Karpas-422 (cell line): ENCODE data around the gene PTPN5. TPM values are rescaled to one million over a fixed set of nuclear protein-coding genes. Genes with fewer than 3 reads are reported as not detected.

ENCODE experiments used
- DNase-seq: peaks from one replicate; pipeline ENCODE4 v3.0.0-alpha.2; 2015
- H2AFZ ChIP-seq: fragments of 200-600 bp; sonication (generic); 2 replicates; pipeline ENCODE4 v1.6.1; 2014; ENCODE audit warnings: antibody characterized with exemption, low read length, mixed read lengths
- H3K27ac ChIP-seq: fragments of 200-600 bp; sonication (generic); 2 replicates; pipeline ENCODE4 v1.5.1; 2014; ENCODE audit warnings: mild to moderate bottlenecking, low read length, moderate library complexity
- H3K27me3 ChIP-seq: fragments of 200-600 bp; sonication (generic); 2 replicates; pipeline ENCODE4 v1.6.1; 2014; ENCODE audit warnings: low read length, mixed read lengths
- H3K36me3 ChIP-seq: fragments of 200-600 bp; sonication (generic); 2 replicates; pipeline ENCODE4 v1.6.1; 2014; ENCODE audit warnings: low read length, mixed read lengths; ENCODE audit not compliant: insufficient read depth
- H3K4me1 ChIP-seq: fragments of 200-600 bp; sonication (generic); 2 replicates; pipeline ENCODE4 v1.6.1; 2014; ENCODE audit warnings: mild to moderate bottlenecking, low read length, mixed read lengths
- H3K4me2 ChIP-seq: fragments of 200-600 bp; sonication (generic); 2 replicates; pipeline ENCODE4 v1.6.1; 2014; ENCODE audit warnings: low read length, low read depth, mild to moderate bottlenecking; ENCODE audit not compliant: poor library complexity, severe bottlenecking
- H3K4me3 ChIP-seq: fragments of 200-600 bp; sonication (generic); 2 replicates; pipeline ENCODE4 v1.5.1; 2014; ENCODE audit warnings: mild to moderate bottlenecking, antibody characterized with exemption, low read length, mixed read lengths
- H3K79me2 ChIP-seq: fragments of 200-600 bp; sonication (generic); 2 replicates; pipeline ENCODE4 v1.6.1; 2014; ENCODE audit warnings: mild to moderate bottlenecking, low read length, mixed read lengths
- H3K9ac ChIP-seq: fragments of 200-600 bp; sonication (generic); 2 replicates; pipeline ENCODE4 v1.6.0; 2014; ENCODE audit warnings: low read length
- H3K9me2 ChIP-seq: fragments of 200-600 bp; sonication (generic), shearing (Covaris generic); replicated peaks from 2 replicates; pipeline ENCODE4 v1.6.0; 2014; ENCODE audit warnings: mild to moderate bottlenecking, low read length, moderate library complexity; ENCODE audit not compliant: insufficient read depth
- H3K9me3 ChIP-seq: fragments of 300-700, 200-600 bp; sonication (generic); 2 replicates; pipeline ENCODE4 v1.6.1; 2014; ENCODE audit warnings: low read length, mixed read lengths
- H4K20me1 ChIP-seq: fragments of 200-600 bp; sonication (generic); 2 replicates; pipeline ENCODE4 v1.6.1; 2014; ENCODE audit warnings: mild to moderate bottlenecking, antibody characterized with exemption, low read length, low read depth; ENCODE audit not compliant: insufficient read depth
- total RNA-seq: library from RNA; depleted of rRNA; stranded (reverse); fragments of >200 nt; shearing (Covaris generic); gene quantifications from 2 replicates; pipeline ENCODE4 v1.2.3, GENCODE V29; 2014; ENCODE audit warnings: low replicate concordance

Gene PTPN5
- total RNA-seq, 1 experiment from 2014 or later, result not detected

- Histone ChIP-seq H3K9me2 (no peaks in the 10 kb centered on the region), H3K9ac (no peak overlapping the region), H3K4me2 (no peak overlapping the region), H3K9me3 (no peaks in the 10 kb centered on the region), H3K27ac (no peak overlapping the region), H4K20me1 (no peaks in the 10 kb centered on the region), H3K4me3 (no peak overlapping the region), H3K27me3 (no peaks in the 10 kb centered on the region), H3K79me2 (no peaks in the 10 kb centered on the region), H2AFZ (no peak overlapping the region), H3K4me1 (no peaks in the 10 kb centered on the region), H3K36me3 (no peaks in the 10 kb centered on the region)
- no peak for DNase-seq
Observed at GRCh38 chr11:18706330-18707243, 85.0 kb downstream of the PTPN5 start.

DNA sequence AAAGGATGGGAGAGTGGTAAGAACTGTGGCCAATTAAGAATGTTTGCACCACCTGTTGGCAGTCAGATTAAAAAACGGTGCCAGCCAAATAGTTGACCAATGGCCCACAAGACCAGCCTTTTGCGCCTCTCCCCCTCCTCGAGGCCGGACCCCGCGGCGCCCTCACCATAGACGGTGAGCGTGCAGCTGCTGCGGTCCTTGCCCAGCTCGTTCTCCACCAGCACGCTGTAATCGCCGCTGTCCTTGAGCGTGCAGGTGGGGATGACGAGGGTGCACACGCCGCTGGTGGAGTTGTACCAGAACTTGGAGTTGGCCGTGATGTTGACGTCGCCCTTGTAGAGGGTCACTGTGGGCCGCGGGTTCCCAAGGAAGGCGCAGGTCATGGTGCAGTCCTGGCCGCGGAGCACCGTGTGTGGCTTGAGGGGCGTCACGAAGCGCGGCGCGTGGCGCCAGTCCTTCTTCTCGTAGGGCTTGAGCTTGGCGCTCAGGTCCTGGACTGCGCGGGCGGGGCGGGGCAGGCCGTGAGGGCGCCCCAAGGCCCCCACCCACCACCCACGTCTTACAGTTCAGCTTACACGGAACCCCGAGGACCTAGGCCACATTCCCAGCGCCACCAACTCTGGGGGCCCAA, 85.8 kb downstream of the PTPN5 start:
- Histone ChIP-seq H3K4me3 (no peak overlapping the region), H3K4me2 (no peak overlapping the region), H3K4me1 (no peaks in the 10 kb centered on the region), H3K9ac (no peak overlapping the region), H3K27me3 (no peaks in the 10 kb centered on the region), H3K9me3 (no peaks in the 10 kb centered on the region), H3K36me3 (no peaks in the 10 kb centered on the region), H3K79me2 (no peaks in the 10 kb centered on the region), H3K9me2 (no peaks in the 10 kb centered on the region), H3K27ac (no peak overlapping the region), H2AFZ (no peak overlapping the region), H4K20me1 (no peaks in the 10 kb centered on the region)
- no peak for DNase-seq

- Histone ChIP-seq H3K4me2 (no peak overlapping the region), H3K9ac (no peak overlapping the region), H3K27ac (no peak overlapping the region), H2AFZ (no peak overlapping the region), H3K27me3 (no peaks in the 10 kb centered on the region), H3K36me3 (no peaks in the 10 kb centered on the region), H4K20me1 (no peaks in the 10 kb centered on the region), H3K4me3 (no peak overlapping the region), H3K9me2 (no peaks in the 10 kb centered on the region), H3K9me3 (no peaks in the 10 kb centered on the region), H3K79me2 (no peaks in the 10 kb centered on the region), H3K4me1 (peaks cover 2% of the 10 kb centered on the region)
- DNase-seq, result no peak
Observed at GRCh38 chr11:18704698-18705097, 86.9 kb downstream of the PTPN5 start.

DNA sequence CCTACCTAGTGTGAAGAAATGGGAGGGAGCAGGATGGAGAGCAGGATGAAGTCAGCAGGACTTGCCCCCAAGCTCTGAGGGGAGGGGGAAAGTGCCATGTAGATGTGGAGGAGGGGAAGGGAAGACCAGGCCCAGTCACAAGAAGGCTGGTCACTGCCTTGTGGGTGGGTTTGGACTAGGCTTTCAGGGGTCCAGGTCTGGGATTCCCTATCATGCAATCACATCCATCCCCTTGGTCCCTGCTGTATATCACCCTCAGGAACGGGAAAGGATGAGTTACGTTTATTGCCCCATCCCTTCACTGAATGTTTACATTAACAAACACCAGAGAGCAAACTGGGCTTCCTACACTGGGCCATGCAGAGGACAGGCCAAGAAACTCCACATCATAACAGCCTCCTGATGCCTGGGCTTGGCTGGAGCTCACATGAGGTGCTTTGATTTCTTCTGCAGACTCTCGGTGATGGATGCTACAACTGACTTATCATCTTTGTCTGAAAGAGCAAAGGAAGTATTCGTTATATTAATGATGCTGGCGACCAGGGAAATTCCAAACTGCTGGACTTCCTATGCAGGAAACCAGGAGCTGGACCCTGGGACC, 87.5 kb downstream of the PTPN5 start:
- Histone ChIP-seq H3K79me2 (no peaks in the 10 kb centered on the region), H3K4me1 (peaks cover 8% of the 10 kb centered on the region), H3K36me3 (no peaks in the 10 kb centered on the region), H3K4me2 (no peak overlapping the region), H4K20me1 (no peaks in the 10 kb centered on the region), H3K9me2 (no peaks in the 10 kb centered on the region), H3K9me3 (no peaks in the 10 kb centered on the region), H3K27ac (no peak overlapping the region), H3K9ac (no peak overlapping the region), H3K27me3 (no peaks in the 10 kb centered on the region), H2AFZ (no peak overlapping the region), H3K4me3 (no peak overlapping the region)
- no peak for DNase-seq

DNA sequence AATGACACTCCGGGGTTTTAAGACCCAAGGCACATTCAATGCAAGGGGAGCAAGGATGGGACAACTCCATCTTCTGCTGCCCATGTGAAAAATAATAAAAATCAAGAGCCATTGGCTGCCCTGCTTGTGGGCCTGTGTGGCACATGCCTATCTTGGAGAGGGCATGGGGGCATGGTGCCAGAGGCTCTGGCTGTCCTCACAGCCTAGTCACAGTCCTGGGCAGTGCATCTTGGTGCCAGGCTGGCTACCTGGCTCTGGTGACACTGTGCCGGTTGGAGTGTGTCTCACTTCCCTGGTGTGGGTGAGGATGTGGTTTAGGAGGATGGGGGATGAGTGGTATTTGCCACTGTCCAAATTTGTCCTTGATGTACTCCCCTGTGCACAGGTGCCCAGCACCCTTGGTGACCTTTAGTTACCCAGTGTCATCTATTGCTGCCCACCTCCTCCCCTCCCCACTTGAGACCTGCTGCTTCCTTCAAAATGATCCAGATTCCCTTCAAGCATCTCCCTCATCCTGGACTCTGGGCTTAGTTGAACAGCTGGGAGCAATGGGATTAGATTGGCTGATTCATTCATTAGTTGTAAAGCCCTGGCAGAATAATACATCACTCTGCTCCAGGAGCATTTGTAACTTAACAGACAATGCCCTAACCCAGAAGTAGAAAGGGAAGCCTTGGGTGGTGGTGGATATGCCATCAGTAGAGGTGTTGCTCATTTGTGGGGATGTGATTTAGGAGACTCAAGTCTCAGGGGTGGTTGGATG, 88.4 kb downstream of the PTPN5 start:
- Histone ChIP-seq H3K4me1 (peaks cover 10% of the 10 kb centered on the region), H4K20me1 (no peaks in the 10 kb centered on the region), H2AFZ (no peak overlapping the region), H3K36me3 (no peaks in the 10 kb centered on the region), H3K27ac (no peak overlapping the region), H3K9me2 (no peaks in the 10 kb centered on the region), H3K4me3 (no peak overlapping the region), H3K4me2 (no peak overlapping the region), H3K79me2 (no peaks in the 10 kb centered on the region), H3K27me3 (no peaks in the 10 kb centered on the region), H3K9ac (no peak overlapping the region), H3K9me3 (no peaks in the 10 kb centered on the region)
- DNase-seq, result no peak

DNA sequence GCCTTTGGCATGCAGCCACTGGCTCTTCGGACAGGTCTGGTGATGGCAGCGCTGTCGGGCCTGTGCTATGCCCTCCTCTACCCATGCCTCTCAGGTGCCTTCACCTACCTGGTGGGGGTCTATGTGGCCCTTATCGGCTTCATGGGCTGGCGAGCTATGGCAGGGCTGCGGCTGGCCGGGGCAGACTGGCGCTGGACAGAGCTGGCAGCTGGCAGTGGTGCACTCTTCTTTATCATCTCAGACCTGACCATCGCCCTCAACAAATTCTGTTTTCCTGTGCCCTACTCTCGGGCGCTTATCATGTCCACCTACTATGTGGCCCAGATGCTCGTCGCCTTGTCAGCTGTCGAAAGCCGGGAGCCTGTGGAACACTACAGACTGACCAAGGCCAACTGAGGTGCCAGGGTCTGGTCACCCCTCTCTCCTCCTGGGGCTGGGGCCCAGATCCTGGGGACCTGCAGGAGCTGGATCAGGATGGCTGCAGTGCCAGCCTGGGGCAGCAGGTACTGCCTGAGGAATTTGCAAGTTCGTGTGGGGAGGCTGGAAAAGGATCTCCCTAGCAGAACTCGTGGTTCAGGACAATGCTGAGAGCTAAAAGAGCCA, 89.9 kb downstream of the PTPN5 start:
- H4K20me1 ChIP-seq, result no peaks in the 10 kb centered on the region
- no peak overlapping the region for H2AFZ ChIP-seq
- no peaks in the 10 kb centered on the region for H3K79me2 ChIP-seq
- peaks cover 10% of the 10 kb centered on the region for H3K4me1 ChIP-seq
- H3K4me3 ChIP-seq, result no peak overlapping the region
- DNase-seq, result no peak
- H3K9ac ChIP-seq, result no peak overlapping the region
- H3K4me2 ChIP-seq, result no peak overlapping the region
- H3K9me3 ChIP-seq, result no peaks in the 10 kb centered on the region
- H3K27ac ChIP-seq, result no peak overlapping the region
- no peaks in the 10 kb centered on the region for H3K36me3 ChIP-seq
- H3K27me3 ChIP-seq, result no peaks in the 10 kb centered on the region
- H3K9me2 ChIP-seq, result no peaks in the 10 kb centered on the region

GRCh38 chr11:18700872-18701271, 90.7 kb downstream of the PTPN5 start:
- H3K36me3 ChIP-seq, result no peaks in the 10 kb centered on the region
- no peaks in the 10 kb centered on the region for H3K27me3 ChIP-seq
- no peak overlapping the region for H3K27ac ChIP-seq
- no peak overlapping the region for H3K4me2 ChIP-seq
- peaks cover 10% of the 10 kb centered on the region for H3K4me1 ChIP-seq
- no peak for DNase-seq
- H3K9me2 ChIP-seq, result no peaks in the 10 kb centered on the region
- H3K79me2 ChIP-seq, result no peaks in the 10 kb centered on the region
- no peak overlapping the region for H3K4me3 ChIP-seq
- H2AFZ ChIP-seq, result no peak overlapping the region
- no peaks in the 10 kb centered on the region for H4K20me1 ChIP-seq
- H3K9ac ChIP-seq, result no peak overlapping the region
- no peaks in the 10 kb centered on the region for H3K9me3 ChIP-seq
